Esophagus muscularis mucosa (tissue), 4 donors: ENCODE data around the gene IFFO2.

Experiments used
- CTCF ChIP-seq, 3 experiments: fragments of 200-600 bp in 2 of 3; fragments of 450-650 bp in 1 of 3; sonication (generic) in 2 of 3; IDR thresholded peaks; one replicate each; pipeline ENCODE4 v1.5.1; 2017 to 2019; ENCODE audit warnings: antibody characterized with exemption in 3 of 3, mild to moderate bottlenecking in 2 of 3, moderate library complexity in 1 of 3
- EP300 ChIP-seq: sonication (generic); formaldehyde crosslinking; IDR thresholded peaks from one replicate; pipeline ENCODE4 v1.6.1; 2017; ENCODE audit warnings: antibody characterized with exemption
- POLR2A ChIP-seq: fragments of 450-650 bp; IDR thresholded peaks from one replicate; pipeline ENCODE4 v1.6.1; 2017; ENCODE audit warnings: antibody characterized with exemption, moderate library complexity, mild to moderate bottlenecking, low read depth
- POLR2AphosphoS5 ChIP-seq, 2 donors: sonication (generic); formaldehyde crosslinking; IDR thresholded peaks; one replicate each; pipeline ENCODE4 v1.6.1; 2017; ENCODE audit warnings: antibody characterized with exemption in 2 of 2

- TF ChIP-seq CTCF (IDR thresholded peaks at IDR 0.05) (no peak), EP300 (no peak), POLR2A (no peak), POLR2AphosphoS5 (IDR thresholded peaks at IDR 0.05) (no peak)
Observed at GRCh38 chr1:18903291-18903756, 53.2 kb downstream of the IFFO2 start.
